Measurements from ENCODE around the gene PAPLN. TPM values are rescaled to one million over a fixed set of nuclear protein-coding genes. Genes with fewer than 3 reads are reported as not detected.

Gene PAPLN
- total RNA-seq, 4 donors from 2014 or later: 3.0 to 15.7 (median 11.0) TPM

DNA sequence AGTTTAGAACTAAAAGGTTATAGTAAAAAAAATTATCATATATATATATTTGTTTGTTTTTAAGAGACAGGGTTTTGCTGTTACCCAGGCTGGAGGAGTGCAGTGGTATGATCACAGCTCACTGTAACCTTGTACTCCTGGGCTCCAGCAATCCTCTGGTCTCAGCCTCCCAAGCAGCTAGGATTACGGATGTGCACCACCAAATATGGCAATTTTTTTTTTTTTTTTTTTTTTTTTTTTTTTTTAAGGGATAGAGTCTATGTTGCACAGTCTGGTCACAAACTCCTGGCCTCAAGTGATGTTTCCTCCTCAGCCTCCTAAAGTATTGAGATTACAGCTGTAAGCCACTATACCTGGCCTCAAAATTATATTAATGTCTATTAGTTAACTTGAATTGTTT, 48.7 kb downstream of the PAPLN start:
- Histone ChIP-seq H3K27me3 (no peaks in the 10 kb centered on the region), H3K27ac (no peak overlapping the region), H3K4me3 (no peak overlapping the region), H3K9me3 (no peaks in the 10 kb centered on the region), H3K4me1 (peaks cover 0 to 16% (median 0%) of the 10 kb centered on the region in 4 donors), H3K36me3 (peaks cover 0 to 57% (median 23%) of the 10 kb centered on the region in 4 donors)
- DNase-seq: no peak
- in situ Hi-C loops (cut with MboI; ENCODE audit: low pct_ligation_motif_present in 1 of 4, low pct_unique_long_range_greater_than_20kb in 1 of 4, low sequenced_read_pairs in 3 of 4) (no loop called here), intact Hi-C loops (cut with DNase I; ENCODE audit: low total_unique reads) (no loop called here)
- TF ChIP-seq POLR2AphosphoS5 (IDR thresholded peaks at IDR 0.05): no peak
- TF ChIP-seq EP300 (IDR thresholded peaks at IDR 0.05; ENCODE audit: low read depth): no peak
- TF ChIP-seq POLR2A (IDR thresholded peaks at IDR 0.05): no peak
- TF ChIP-seq, protein P1, sequence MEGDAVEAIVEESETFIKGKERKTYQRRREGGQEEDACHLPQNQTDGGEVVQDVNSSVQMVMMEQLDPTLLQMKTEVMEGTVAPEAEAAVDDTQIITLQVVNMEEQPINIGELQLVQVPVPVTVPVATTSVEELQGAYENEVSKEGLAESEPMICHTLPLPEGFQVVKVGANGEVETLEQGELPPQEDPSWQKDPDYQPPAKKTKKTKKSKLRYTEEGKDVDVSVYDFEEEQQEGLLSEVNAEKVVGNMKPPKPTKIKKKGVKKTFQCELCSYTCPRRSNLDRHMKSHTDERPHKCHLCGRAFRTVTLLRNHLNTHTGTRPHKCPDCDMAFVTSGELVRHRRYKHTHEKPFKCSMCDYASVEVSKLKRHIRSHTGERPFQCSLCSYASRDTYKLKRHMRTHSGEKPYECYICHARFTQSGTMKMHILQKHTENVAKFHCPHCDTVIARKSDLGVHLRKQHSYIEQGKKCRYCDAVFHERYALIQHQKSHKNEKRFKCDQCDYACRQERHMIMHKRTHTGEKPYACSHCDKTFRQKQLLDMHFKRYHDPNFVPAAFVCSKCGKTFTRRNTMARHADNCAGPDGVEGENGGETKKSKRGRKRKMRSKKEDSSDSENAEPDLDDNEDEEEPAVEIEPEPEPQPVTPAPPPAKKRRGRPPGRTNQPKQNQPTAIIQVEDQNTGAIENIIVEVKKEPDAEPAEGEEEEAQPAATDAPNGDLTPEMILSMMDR (IDR thresholded peaks at IDR 0.05): no peak
- WGBS, 2 donors (ENCODE audit: low coverage in 1 of 2): 85 to 94% methylated on average over 1 of the region's 1 CpG

DNA sequence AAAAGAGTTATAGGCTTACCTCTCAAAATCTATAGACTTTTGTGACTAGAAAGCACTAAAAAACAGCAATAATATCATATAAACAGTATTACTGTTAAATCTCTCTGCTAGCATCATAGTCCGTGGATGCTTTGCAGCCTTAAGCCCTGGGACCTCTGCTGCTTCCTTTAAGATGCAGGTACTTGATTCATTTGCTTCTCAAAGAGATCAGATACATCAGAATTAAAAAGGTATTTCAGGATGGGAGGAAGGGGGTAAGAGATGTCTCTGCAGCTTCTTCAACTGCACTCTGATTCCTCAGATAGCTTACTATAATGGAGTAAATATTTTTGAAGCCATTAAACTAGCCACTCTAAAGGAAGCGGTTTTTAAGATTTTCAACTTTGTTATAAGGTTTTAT, 49.3 kb downstream of the PAPLN start:
- Histone ChIP-seq H3K4me3 (no peak overlapping the region), H3K27me3 (no peaks in the 10 kb centered on the region), H3K36me3 (peaks cover 0 to 53% (median 21%) of the 10 kb centered on the region in 4 donors), H3K9me3 (no peaks in the 10 kb centered on the region), H3K4me1 (peaks cover 0 to 16% (median 0%) of the 10 kb centered on the region in 4 donors), H3K27ac (no peak overlapping the region)
- no peak for DNase-seq
- in situ Hi-C loops (cut with MboI; ENCODE audit: low pct_ligation_motif_present in 1 of 4, low pct_unique_long_range_greater_than_20kb in 1 of 4, low sequenced_read_pairs in 3 of 4): no loop called here
- 81 to 100% methylated on average over 2 of the region's 2 CpGs for WGBS, 2 donors (ENCODE audit: low coverage in 1 of 2)
- intact Hi-C loops (cut with DNase I; ENCODE audit: low total_unique reads): no loop called here
- TF ChIP-seq POLR2AphosphoS5 (IDR thresholded peaks at IDR 0.05): no peak
- TF ChIP-seq, protein P1 (IDR thresholded peaks at IDR 0.05): no peak

DNA sequence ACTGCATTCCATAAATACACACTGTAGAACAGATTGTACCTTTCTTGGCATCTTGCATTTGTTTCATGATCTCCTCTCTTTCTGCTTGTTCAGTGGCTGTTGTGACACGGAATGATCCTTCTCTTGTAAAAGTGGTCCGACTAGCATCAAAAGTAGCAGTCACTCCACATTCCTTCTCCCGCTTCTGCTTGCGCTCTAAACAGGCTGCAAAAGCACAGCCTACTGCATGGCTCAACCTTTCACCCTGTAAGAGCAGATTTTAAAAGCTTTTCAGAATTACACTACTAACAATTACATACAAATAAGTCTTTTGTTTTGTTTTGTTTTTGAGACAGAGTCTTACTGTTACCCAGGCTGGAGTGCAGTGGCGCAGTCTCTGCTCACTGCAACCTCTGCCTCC, 49.8 kb downstream of the PAPLN start:
- no peak for DNase-seq
- no peak overlapping the region for H3K27ac ChIP-seq
- H3K4me1 ChIP-seq: peaks cover 0 to 16% (median 0%) of the 10 kb centered on the region in 4 donors
- no peaks in the 10 kb centered on the region for H3K27me3 ChIP-seq
- TF ChIP-seq EP300 (IDR thresholded peaks at IDR 0.05; ENCODE audit: low read depth) (no peak), POLR2AphosphoS5 (IDR thresholded peaks at IDR 0.05) (no peak), POLR2A (IDR thresholded peaks at IDR 0.05) (no peak)
- TF ChIP-seq, protein P1 (IDR thresholded peaks at IDR 0.05): no peak
- in situ Hi-C loops (cut with MboI; ENCODE audit: low pct_ligation_motif_present in 1 of 4, low pct_unique_long_range_greater_than_20kb in 1 of 4, low sequenced_read_pairs in 3 of 4) (no loop called here), intact Hi-C loops (cut with DNase I; ENCODE audit: low total_unique reads) (no loop called here)
- 89 to 97% methylated on average over 5 of the region's 5 CpGs for WGBS, 2 donors (ENCODE audit: low coverage in 1 of 2)
- no peak overlapping the region for H3K4me3 ChIP-seq
- no peaks in the 10 kb centered on the region for H3K9me3 ChIP-seq
- peaks cover 0 to 53% (median 21%) of the 10 kb centered on the region in 4 donors for H3K36me3 ChIP-seq

DNA sequence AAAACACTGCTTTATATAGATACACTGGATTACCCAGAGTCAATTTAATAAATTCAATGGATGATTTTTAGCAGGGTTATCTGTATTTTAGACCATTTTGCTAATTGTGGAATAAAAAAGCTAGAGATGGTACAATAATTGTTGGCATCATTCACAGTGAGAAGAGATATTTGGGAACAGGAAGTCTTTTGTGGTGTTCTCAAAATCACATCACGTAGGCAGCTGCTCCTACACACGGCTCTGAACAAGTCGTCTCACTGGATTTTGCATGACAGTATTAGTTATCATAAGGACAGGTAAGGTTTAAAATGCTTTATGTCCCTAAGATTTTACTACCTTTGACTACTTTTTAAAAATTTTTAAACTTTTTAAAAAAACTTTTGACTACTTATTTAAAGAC, 52.0 kb downstream of the PAPLN start:
- Histone ChIP-seq H3K27ac (no peak overlapping the region), H3K4me3 (no peak overlapping the region), H3K27me3 (no peaks in the 10 kb centered on the region), H3K9me3 (no peaks in the 10 kb centered on the region), H3K36me3 (peaks cover 0 to 41% (median 12%) of the 10 kb centered on the region in 4 donors), H3K4me1 (peaks cover 0 to 16% (median 0%) of the 10 kb centered on the region in 4 donors)
- TF ChIP-seq, protein P1 (IDR thresholded peaks at IDR 0.05): no peak
- TF ChIP-seq POLR2AphosphoS5 (IDR thresholded peaks at IDR 0.05): no peak
- TF ChIP-seq EP300 (IDR thresholded peaks at IDR 0.05; ENCODE audit: low read depth): no peak
- TF ChIP-seq POLR2A (IDR thresholded peaks at IDR 0.05): no peak
- intact Hi-C loops (cut with DNase I; ENCODE audit: low total_unique reads): no loop called here
- in situ Hi-C loops (cut with MboI; ENCODE audit: low pct_ligation_motif_present in 1 of 4, low pct_unique_long_range_greater_than_20kb in 1 of 4, low sequenced_read_pairs in 3 of 4): no loop called here
- 51 to 74% methylated on average over 3 of the region's 3 CpGs for WGBS, 2 donors (ENCODE audit: low coverage in 1 of 2)
- no peak for DNase-seq
